Measurements from ENCODE around the gene C1orf21. TPM values are rescaled to one million over a fixed set of nuclear protein-coding genes. Genes with fewer than 3 reads are reported as not detected.

The C1orf21 gene
- total RNA-seq, 2 experiments from 2014 or later, result 8.5 to 9.6 TPM

GRCh38 chr1:184650177-184650866 is 263.5 kb downstream of the C1orf21 start:
- no peak overlapping the region for H3K4me3 Mint-ChIP-seq
- DNase-seq (no peak), ATAC-seq (no peak)
- peaks cover 29% of the 10 kb centered on the region for H3K27me3 Mint-ChIP-seq
- CTCF ChIA-PET, result interaction anchor here (3.1 kb wide), 1 partner anchor 14 kb away, joined by 7 read pairs; no protein-coding TSS in a partner anchor
- H3K4me1 Mint-ChIP-seq, result no peaks in the 10 kb centered on the region
- no peak overlapping the region for H3K27ac Mint-ChIP-seq
- peaks cover 2% of the 10 kb centered on the region for H3K36me3 Mint-ChIP-seq
- no peaks in the 10 kb centered on the region for H3K9me3 Mint-ChIP-seq (ENCODE audit: low read depth)

- H3K4me1 Mint-ChIP-seq, result no peaks in the 10 kb centered on the region
- DNase-seq (no peak), ATAC-seq (no peak)
- H3K36me3 Mint-ChIP-seq, result peaks cover 2% of the 10 kb centered on the region
- peaks cover 27% of the 10 kb centered on the region for H3K27me3 Mint-ChIP-seq
- CTCF ChIA-PET, result interaction anchor here (1.2 kb wide), 1 partner anchor 9 kb away, joined by 4 read pairs; no protein-coding TSS in a partner anchor
- no peak overlapping the region for H3K27ac Mint-ChIP-seq
- H3K4me3 Mint-ChIP-seq, result no peak overlapping the region
- H3K9me3 Mint-ChIP-seq (ENCODE audit: low read depth), result no peaks in the 10 kb centered on the region
Measured at GRCh38 chr1:184655185-184655584, 268.4 kb downstream of the C1orf21 start.

- peaks cover 2% of the 10 kb centered on the region for H3K36me3 Mint-ChIP-seq
- no peak for DNase-seq
- no peak for ATAC-seq
- no peaks in the 10 kb centered on the region for H3K9me3 Mint-ChIP-seq (ENCODE audit: low read depth)
- H3K4me1 Mint-ChIP-seq, result no peaks in the 10 kb centered on the region
- no peak overlapping the region for H3K4me3 Mint-ChIP-seq
- CTCF ChIA-PET, result interaction anchor here (1.2 kb wide), 1 partner anchor 8 kb away, joined by 4 read pairs; no protein-coding TSS in a partner anchor
- H3K27ac Mint-ChIP-seq, result no peak overlapping the region
- H3K27me3 Mint-ChIP-seq, result peaks cover 27% of the 10 kb centered on the region
Measured at GRCh38 chr1:184656221-184656620, 269.4 kb downstream of the C1orf21 start.

GRCh38 chr1:184658055-184658454 is 271.2 kb downstream of the C1orf21 start:
- no peaks in the 10 kb centered on the region for H3K4me1 Mint-ChIP-seq
- H3K4me3 Mint-ChIP-seq, result no peak overlapping the region
- DNase-seq, result no peak
- CTCF ChIA-PET, result no interaction called here
- H3K27me3 Mint-ChIP-seq, result peaks cover 11% of the 10 kb centered on the region
- ATAC-seq, result no peak
- H3K27ac Mint-ChIP-seq, result no peak overlapping the region
- no peaks in the 10 kb centered on the region for H3K9me3 Mint-ChIP-seq (ENCODE audit: low read depth)
- H3K36me3 Mint-ChIP-seq, result no peaks in the 10 kb centered on the region

- H3K9me3 Mint-ChIP-seq (ENCODE audit: low read depth), result no peaks in the 10 kb centered on the region
- ATAC-seq, result no peak
- CTCF ChIA-PET, result no interaction called here
Measured at GRCh38 chr1:184660462-184661191, 273.8 kb downstream of the C1orf21 start.

GRCh38 chr1:184661801-184662200 is 275.0 kb downstream of the C1orf21 start:
- Mint-ChIP-seq H3K27ac (no peak overlapping the region), H3K9me3 (ENCODE audit: low read depth) (no peaks in the 10 kb centered on the region), H3K27me3 (peaks cover 7% of the 10 kb centered on the region), H3K4me1 (peaks cover 3% of the 10 kb centered on the region), H3K4me3 (no peak overlapping the region), H3K36me3 (no peaks in the 10 kb centered on the region)
- DNase-seq (no peak), ATAC-seq (no peak)
- CTCF ChIA-PET, result interaction anchor here (1.1 kb wide), 1 partner anchor 19 kb away, joined by 4 read pairs; no protein-coding TSS in a partner anchor

More at GRCh38 chr1:184660462-184661191, 273.8 kb downstream of the C1orf21 start:
- Mint-ChIP-seq H3K27ac (no peak overlapping the region), H3K36me3 (no peaks in the 10 kb centered on the region), H3K4me3 (no peak overlapping the region), H3K27me3 (peaks cover 7% of the 10 kb centered on the region), H3K4me1 (peaks cover 3% of the 10 kb centered on the region)
- DNase-seq, result no peak

- CTCF ChIA-PET, result interaction anchor here (0.7 to 2.0 kb wide), 23 partner anchors 9 to 815 kb away, joined by 3 to 7 read pairs (median 3); no protein-coding TSS in a partner anchor
- DNase-seq (peak; percentile 63), ATAC-seq (peak; percentile 76)
- no peaks in the 10 kb centered on the region for H3K36me3 Mint-ChIP-seq
- no peak overlapping the region for H3K27ac Mint-ChIP-seq
- peaks cover 3% of the 10 kb centered on the region for H3K4me1 Mint-ChIP-seq
- H3K27me3 Mint-ChIP-seq, result peaks cover 7% of the 10 kb centered on the region
- H3K9me3 Mint-ChIP-seq (ENCODE audit: low read depth), result no peaks in the 10 kb centered on the region
- no peak overlapping the region for H3K4me3 Mint-ChIP-seq
Measured at GRCh38 chr1:184664042-184664660, 277.3 kb downstream of the C1orf21 start.

GRCh38 chr1:184664661-184665060 is 277.8 kb downstream of the C1orf21 start:
- peaks cover 9% of the 10 kb centered on the region for H3K27me3 Mint-ChIP-seq
- DNase-seq (no peak), ATAC-seq (no peak)
- H3K27ac Mint-ChIP-seq, result no peak overlapping the region
- peaks cover 3% of the 10 kb centered on the region for H3K4me1 Mint-ChIP-seq
- H3K9me3 Mint-ChIP-seq (ENCODE audit: low read depth), result no peaks in the 10 kb centered on the region
- no peaks in the 10 kb centered on the region for H3K36me3 Mint-ChIP-seq
- CTCF ChIA-PET, result interaction anchor here (0.9 to 2.0 kb wide), 18 partner anchors 9 to 816 kb away, joined by 3 to 7 read pairs (median 4); no protein-coding TSS in a partner anchor
- H3K4me3 Mint-ChIP-seq, result no peak overlapping the region

GRCh38 chr1:184665360-184665759 is 278.5 kb downstream of the C1orf21 start:
- Mint-ChIP-seq H3K36me3 (no peaks in the 10 kb centered on the region), H3K4me3 (no peak overlapping the region), H3K27me3 (peaks cover 9% of the 10 kb centered on the region), H3K4me1 (peaks cover 3% of the 10 kb centered on the region), H3K27ac (no peak overlapping the region), H3K9me3 (ENCODE audit: low read depth) (no peaks in the 10 kb centered on the region)
- CTCF ChIA-PET, result interaction anchor here (1.2 to 1.4 kb wide), 3 partner anchors 13 to 24 kb away, joined by 3 to 4 read pairs (median 3); no protein-coding TSS in a partner anchor
- ATAC-seq (no peak), DNase-seq (no peak)

GRCh38 chr1:184669391-184669790 is 282.6 kb downstream of the C1orf21 start:
- H3K27me3 Mint-ChIP-seq, result peaks cover 36% of the 10 kb centered on the region
- CTCF ChIA-PET, result interaction anchor here (1.3 kb wide), 1 partner anchor 594 kb away, joined by 4 read pairs; no protein-coding TSS in a partner anchor
- no peak overlapping the region for H3K27ac Mint-ChIP-seq
- H3K9me3 Mint-ChIP-seq (ENCODE audit: low read depth), result no peaks in the 10 kb centered on the region
- ATAC-seq (no peak), DNase-seq (no peak)
- H3K4me3 Mint-ChIP-seq, result no peak overlapping the region
- no peaks in the 10 kb centered on the region for H3K36me3 Mint-ChIP-seq
- no peaks in the 10 kb centered on the region for H3K4me1 Mint-ChIP-seq

- Mint-ChIP-seq H3K4me1 (no peaks in the 10 kb centered on the region), H3K27me3 (peaks cover 37% of the 10 kb centered on the region), H3K4me3 (no peak overlapping the region), H3K27ac (no peak overlapping the region), H3K9me3 (ENCODE audit: low read depth) (peaks cover 2% of the 10 kb centered on the region), H3K36me3 (no peaks in the 10 kb centered on the region)
- ATAC-seq, result no peak
- CTCF ChIA-PET, result interaction anchor here (0.9 to 1.0 kb wide), 2 partner anchors 20 to 120 kb away, joined by 3 read pairs; no protein-coding TSS in a partner anchor
- no peak for DNase-seq
Measured at GRCh38 chr1:184672013-184672726, 285.3 kb downstream of the C1orf21 start.

GRCh38 chr1:184673305-184673704 is 286.5 kb downstream of the C1orf21 start:
- no peaks in the 10 kb centered on the region for H3K4me1 Mint-ChIP-seq
- H3K27ac Mint-ChIP-seq, result no peak overlapping the region
- peaks cover 2% of the 10 kb centered on the region for H3K9me3 Mint-ChIP-seq (ENCODE audit: low read depth)
- ATAC-seq (no peak), DNase-seq (no peak)
- peaks cover 37% of the 10 kb centered on the region for H3K27me3 Mint-ChIP-seq
- H3K4me3 Mint-ChIP-seq, result no peak overlapping the region
- CTCF ChIA-PET, result interaction anchor here (1.5 kb wide), 1 partner anchor 9 kb away, joined by 6 read pairs; no protein-coding TSS in a partner anchor
- no peaks in the 10 kb centered on the region for H3K36me3 Mint-ChIP-seq
